Measurements from ENCODE around the gene ABCC12.

GRCh38 chr16:48140821-48141220 lies 15.0 kb downstream of the ABCC12 start:
- TF ChIP-seq CTCF (IDR thresholded peaks at IDR 0.05; ENCODE audit: extremely low read depth in 1 of 2, insufficient read depth in 1 of 2, low read depth in 1 of 2, low read length in 2 of 2) (no peak), POLR2AphosphoS5 (IDR thresholded peaks at IDR 0.05; ENCODE audit: insufficient read depth, low read depth, low read length) (no peak), EZH2 (IDR thresholded peaks at IDR 0.05; ENCODE audit: borderline replicate concordance, low read depth, low read length, severe bottlenecking) (no peak), POLR2A (IDR thresholded peaks at IDR 0.05; ENCODE audit: low read depth, low read length) (no peak), JUN (IDR thresholded peaks at IDR 0.05; ENCODE audit: borderline replicate concordance, insufficient read depth, insufficient read length, low read depth) (no peak), MAX (IDR thresholded peaks at IDR 0.05; ENCODE audit: insufficient read depth, insufficient read length) (no peak), MYC (IDR thresholded peaks at IDR 0.05; ENCODE audit: low read depth, low read length) (no peak), GATA2 (IDR thresholded peaks at IDR 0.05; ENCODE audit: insufficient read depth, insufficient read length, low read depth, low read length) (no peak), FOS (IDR thresholded peaks at IDR 0.05; ENCODE audit: borderline replicate concordance, insufficient read depth, low read length) (no peak)

Measured in endothelial cell of umbilical vein (primary cell).